22Rv1 (cell line): ENCODE measurements around the gene CPLX3.

Experiments used
- ZFX ChIP-seq: fragments of 450-650 bp; IDR thresholded peaks from 2 replicates; pipeline ENCODE4 v1.6.1; 2017; ENCODE audit warnings: antibody characterized with exemption, borderline replicate concordance
- TF ChIP-seq, protein P1 (sequence below): fragments of 450-650 bp; IDR thresholded peaks from 2 replicates; pipeline ENCODE4 v1.5.1; 2017; ENCODE audit warnings: mild to moderate bottlenecking

DNA sequence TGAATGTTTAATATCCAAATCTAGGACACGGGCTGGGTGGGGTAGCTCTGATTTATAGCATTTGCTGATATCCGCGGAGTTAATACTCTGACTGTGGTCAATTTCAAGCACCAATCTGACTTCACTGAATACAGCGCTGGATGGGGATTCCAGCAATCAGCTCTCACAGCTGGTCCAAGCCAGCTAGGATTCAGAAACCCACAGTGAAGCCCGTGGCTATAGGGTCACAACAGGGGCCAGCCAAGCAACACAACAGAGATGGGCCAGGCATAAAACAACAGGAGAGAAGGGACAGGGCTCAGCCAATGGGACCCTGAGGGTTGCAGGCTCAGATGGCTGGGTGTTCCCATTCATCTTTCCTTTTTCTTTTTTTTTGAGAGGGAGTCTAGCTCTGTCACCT is 19.1 kb upstream of the CPLX3 start:
- TF ChIP-seq, protein P1, sequence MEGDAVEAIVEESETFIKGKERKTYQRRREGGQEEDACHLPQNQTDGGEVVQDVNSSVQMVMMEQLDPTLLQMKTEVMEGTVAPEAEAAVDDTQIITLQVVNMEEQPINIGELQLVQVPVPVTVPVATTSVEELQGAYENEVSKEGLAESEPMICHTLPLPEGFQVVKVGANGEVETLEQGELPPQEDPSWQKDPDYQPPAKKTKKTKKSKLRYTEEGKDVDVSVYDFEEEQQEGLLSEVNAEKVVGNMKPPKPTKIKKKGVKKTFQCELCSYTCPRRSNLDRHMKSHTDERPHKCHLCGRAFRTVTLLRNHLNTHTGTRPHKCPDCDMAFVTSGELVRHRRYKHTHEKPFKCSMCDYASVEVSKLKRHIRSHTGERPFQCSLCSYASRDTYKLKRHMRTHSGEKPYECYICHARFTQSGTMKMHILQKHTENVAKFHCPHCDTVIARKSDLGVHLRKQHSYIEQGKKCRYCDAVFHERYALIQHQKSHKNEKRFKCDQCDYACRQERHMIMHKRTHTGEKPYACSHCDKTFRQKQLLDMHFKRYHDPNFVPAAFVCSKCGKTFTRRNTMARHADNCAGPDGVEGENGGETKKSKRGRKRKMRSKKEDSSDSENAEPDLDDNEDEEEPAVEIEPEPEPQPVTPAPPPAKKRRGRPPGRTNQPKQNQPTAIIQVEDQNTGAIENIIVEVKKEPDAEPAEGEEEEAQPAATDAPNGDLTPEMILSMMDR, result no peak
- no peak for TF ChIP-seq ZFX
